Right renal pelvis (tissue), 4 donors: ENCODE measurements around the gene SLCO1B3. TPM values are rescaled to one million over a fixed set of nuclear protein-coding genes. Genes with fewer than 3 reads are reported as not detected.

ENCODE experiments used
- DNase-seq, 4 donors: peaks; one replicate each; pipeline ENCODE4 v3.0.0-alpha.2; 2013; ENCODE audit warnings: low read depth in 4 of 4, low spot score in 3 of 4, missing footprints in 1 of 4
- polyA plus RNA-seq, 4 donors: library from polyadenylated mRNA; unstranded; fragments of 120-200 nt; gene quantifications; one replicate each; pipeline ENCODE4 v1.2.1, GENCODE V29; 2013; ENCODE audit not compliant: insufficient read length in 4 of 4

Gene SLCO1B3
- polyA plus RNA-seq, 4 donors = not detected

GRCh38 chr12:20883288-20883687 lies 72.8 kb downstream of the SLCO1B3 start:
- DNase-seq = no peak

DNA sequence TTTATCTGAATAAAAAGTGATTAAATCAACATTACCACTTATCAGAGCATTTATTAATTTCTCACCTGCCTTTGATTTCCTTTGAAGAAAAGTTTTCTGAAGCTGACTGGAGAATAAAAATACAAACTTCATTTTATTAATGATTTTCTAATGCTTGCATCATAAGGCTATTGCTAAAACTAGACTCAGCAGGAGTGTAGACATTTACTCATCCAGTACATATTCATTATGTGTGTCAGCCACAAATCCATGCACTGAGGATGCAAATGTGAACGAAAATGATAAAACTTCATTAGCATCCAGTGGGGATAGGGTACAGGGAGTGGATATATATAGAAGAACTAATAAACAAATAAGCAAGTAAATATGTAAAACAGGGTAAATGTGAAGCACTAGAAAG lies 74.6 kb downstream of the SLCO1B3 start:
- no peak for DNase-seq

DNA sequence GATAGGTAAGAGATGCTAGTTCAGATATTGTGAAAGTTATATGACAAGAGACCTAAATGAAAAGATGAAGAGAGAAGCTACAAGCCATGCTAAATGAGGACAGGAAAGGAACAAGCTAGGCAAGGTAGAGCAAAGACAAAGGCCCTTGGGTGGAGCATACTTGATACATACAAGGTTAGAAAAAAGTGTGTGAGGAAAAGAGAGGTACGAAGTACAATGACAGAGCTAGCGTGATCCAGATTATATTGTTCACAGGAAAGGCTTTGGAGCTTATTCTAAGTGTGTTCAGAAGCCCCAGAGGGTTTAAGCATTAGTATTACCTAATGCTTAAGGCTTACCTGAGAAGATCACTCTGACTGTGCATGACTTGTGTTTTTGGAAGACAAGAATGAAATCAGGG lies 75.0 kb downstream of the SLCO1B3 start:
- DNase-seq = no peak

DNA sequence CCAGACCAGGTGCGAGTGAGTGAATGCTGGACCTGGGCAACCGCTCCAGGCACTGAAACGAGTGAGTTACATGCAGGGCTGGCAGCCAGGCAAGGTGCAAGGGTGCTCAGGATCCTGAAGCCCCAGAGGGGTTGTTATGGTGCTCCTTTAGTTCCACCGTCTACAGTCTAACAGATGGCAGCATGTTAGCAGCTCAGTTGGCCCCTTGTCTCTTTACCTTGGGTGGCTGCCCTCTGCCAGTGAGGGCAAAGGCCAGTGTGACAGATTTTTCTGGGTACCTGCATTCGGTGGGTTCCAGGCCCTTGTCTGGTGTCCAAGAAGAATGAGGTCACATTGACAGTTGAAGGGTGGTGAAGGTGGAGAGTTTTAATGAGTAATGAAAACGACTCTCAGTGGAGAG lies 106.8 kb downstream of the SLCO1B3 start:
- no peak for DNase-seq

- no peak for DNase-seq
Observed at GRCh38 chr12:20917819-20918218, 107.3 kb downstream of the SLCO1B3 start.

DNA sequence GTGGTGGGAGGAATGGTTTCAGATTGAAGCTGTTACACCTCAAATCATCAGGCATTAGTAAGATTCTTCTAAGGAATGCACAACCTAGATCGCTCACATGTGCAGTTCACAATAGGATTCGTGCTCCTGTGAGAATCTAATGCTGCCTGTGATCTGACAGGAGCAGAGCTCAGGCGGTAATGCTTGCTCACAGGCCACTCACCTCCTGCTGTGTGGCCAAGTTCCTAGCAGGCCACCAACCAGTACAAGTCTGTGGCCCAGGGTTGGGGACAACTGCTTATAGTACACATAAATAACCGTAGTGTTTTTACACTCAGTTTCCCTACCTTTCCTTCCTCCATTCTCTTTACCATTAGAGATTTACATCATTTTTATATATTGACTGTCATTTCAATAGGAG lies 121.4 kb downstream of the SLCO1B3 start:
- no peak for DNase-seq

GRCh38 chr12:20946732-20947131 lies 136.2 kb downstream of the SLCO1B3 start:
- no peak for DNase-seq

DNA sequence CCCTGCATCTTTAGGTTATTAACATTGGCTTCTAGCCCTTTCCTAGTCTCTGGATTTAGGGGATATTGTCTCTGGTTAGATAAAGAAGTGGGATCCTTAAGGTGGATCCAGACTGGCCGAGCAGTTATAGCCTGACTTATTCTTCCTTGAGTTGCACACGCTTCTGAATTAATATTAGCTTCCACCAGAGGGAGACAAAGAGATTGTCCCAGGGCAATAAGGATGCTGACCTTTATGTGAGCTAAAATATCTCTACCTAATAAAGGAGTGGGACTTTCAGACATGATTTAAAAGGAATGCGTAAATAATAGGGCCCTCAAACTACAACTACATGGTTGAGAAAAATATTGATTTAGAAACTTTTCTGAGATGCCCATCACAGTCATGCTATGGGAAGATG lies 139.7 kb downstream of the SLCO1B3 start:
- no peak for DNase-seq

- no peak for DNase-seq
Observed at GRCh38 chr12:20963303-20963702, 152.8 kb downstream of the SLCO1B3 start.

- no peak for DNase-seq
Observed at GRCh38 chr12:20963762-20964161, 153.3 kb downstream of the SLCO1B3 start.

Other genes starting within 250 kb of the SLCO1B3 start
- gene SLCO1C1, start 115.4 kb upstream of the SLCO1B3 start, polyA plus RNA-seq = 1 to 10 TPM in 1 of 4 donors, under 1 TPM in 3; 0.60 to 1.2 (median 0.89) TPM